ENCODE results near the gene ALG6.
"Not testable (repeated sequence)": the region's sequence is repeated elsewhere in the genome, so short reads cannot be mapped to it uniquely, and the experiment has no call there.

Gene ALG6

GRCh38 chr1:63411066-63411465, 43.6 kb downstream of the ALG6 start:
- no peak overlapping the region for H3K4me3 ChIP-seq
- H3K36me3 ChIP-seq (replicated peaks) = peaks cover 7% of the 10 kb centered on the region
- H3K27me3 ChIP-seq (ENCODE audit: low read depth) = no peaks in the 10 kb centered on the region
- no peaks in the 10 kb centered on the region for H3K9me3 ChIP-seq
- no peaks in the 10 kb centered on the region for H3K4me1 ChIP-seq
- DNase-seq (ENCODE audit: low spot score in 2 of 2) = no peak
- in situ Hi-C loops (cut with MboI; ENCODE audit: low sequenced_read_pairs) = no loop called here

GRCh38 chr1:63413394-63413793, 46.0 kb downstream of the ALG6 start:
- no peak overlapping the region for H3K4me3 ChIP-seq
- H3K9me3 ChIP-seq = no peaks in the 10 kb centered on the region
- H3K4me1 ChIP-seq = no peaks in the 10 kb centered on the region
- DNase-seq (ENCODE audit: low spot score in 2 of 2) = no peak
- in situ Hi-C loops (cut with MboI; ENCODE audit: low sequenced_read_pairs) = no loop called here
- H3K27me3 ChIP-seq (ENCODE audit: low read depth) = no peaks in the 10 kb centered on the region
- peaks cover 7% of the 10 kb centered on the region for H3K36me3 ChIP-seq (replicated peaks)

- Histone ChIP-seq H3K9me3 (no peaks in the 10 kb centered on the region), H3K4me3 (no peak overlapping the region), H3K4me1 (no peaks in the 10 kb centered on the region), H3K36me3 (replicated peaks) (peaks cover 7% of the 10 kb centered on the region; the same call in 1 of the 2 replicates), H3K27me3 (ENCODE audit: low read depth) (no peaks in the 10 kb centered on the region)
- no peak for DNase-seq (ENCODE audit: low spot score in 2 of 2)
- in situ Hi-C loops (cut with MboI; ENCODE audit: low sequenced_read_pairs) = no loop called here
Measured at GRCh38 chr1:63414691-63415365, 47.4 kb downstream of the ALG6 start.

- in situ Hi-C loops (cut with MboI; ENCODE audit: low sequenced_read_pairs) = no loop called here
Measured at GRCh38 chr1:63418101-63418500, 50.7 kb downstream of the ALG6 start.

GRCh38 chr1:63420746-63421145, 53.3 kb downstream of the ALG6 start:
- H3K9me3 ChIP-seq; H3K4me1 ChIP-seq; in situ Hi-C loops (cut with MboI; ENCODE audit: low sequenced_read_pairs); DNase-seq (ENCODE audit: low spot score in 2 of 2); H3K4me3 ChIP-seq; H3K36me3 ChIP-seq (replicated peaks); H3K27me3 ChIP-seq (ENCODE audit: low read depth): not testable (repeated sequence)

More at GRCh38 chr1:63418101-63418500, 50.7 kb downstream of the ALG6 start:
- H3K9me3 ChIP-seq = no peaks in the 10 kb centered on the region
- H3K27me3 ChIP-seq (ENCODE audit: low read depth) = no peaks in the 10 kb centered on the region
- no peak overlapping the region for H3K4me3 ChIP-seq
- H3K4me1 ChIP-seq = no peaks in the 10 kb centered on the region
- no peak for DNase-seq (ENCODE audit: low spot score in 2 of 2)
- no peaks in the 10 kb centered on the region for H3K36me3 ChIP-seq (replicated peaks)

- H3K4me1 ChIP-seq = no peaks in the 10 kb centered on the region
- H3K4me3 ChIP-seq = no peak overlapping the region
- H3K9me3 ChIP-seq = no peaks in the 10 kb centered on the region
- in situ Hi-C loops (cut with MboI; ENCODE audit: low sequenced_read_pairs) = no loop called here
- no peak for DNase-seq (ENCODE audit: low spot score in 2 of 2)
- H3K27me3 ChIP-seq (ENCODE audit: low read depth) = no peaks in the 10 kb centered on the region
- H3K36me3 ChIP-seq (replicated peaks) = 0 out of 2 replicates have a peak, but pooled peaks cover 3% of the 10 kb centered on the region
Measured at GRCh38 chr1:63423649-63424048, 56.2 kb downstream of the ALG6 start.

GRCh38 chr1:63428815-63429214, 61.4 kb downstream of the ALG6 start:
- no peaks in the 10 kb centered on the region for H3K9me3 ChIP-seq
- H3K27me3 ChIP-seq (ENCODE audit: low read depth) = no peaks in the 10 kb centered on the region
- H3K4me1 ChIP-seq = no peaks in the 10 kb centered on the region
- H3K4me3 ChIP-seq = no peak overlapping the region
- no peak for DNase-seq (ENCODE audit: low spot score in 2 of 2)
- in situ Hi-C loops (cut with MboI; ENCODE audit: low sequenced_read_pairs) = loop anchor here (25.0 kb wide), 1 partner anchor 242 kb away; no protein-coding TSS in a partner anchor
- peaks cover 10% of the 10 kb centered on the region for H3K36me3 ChIP-seq (replicated peaks)

GRCh38 chr1:63429281-63429680, 61.9 kb downstream of the ALG6 start:
- no peaks in the 10 kb centered on the region for H3K27me3 ChIP-seq (ENCODE audit: low read depth)
- no peak overlapping the region for H3K4me3 ChIP-seq
- H3K4me1 ChIP-seq = no peaks in the 10 kb centered on the region
- in situ Hi-C loops (cut with MboI; ENCODE audit: low sequenced_read_pairs) = loop anchor here (25.0 kb wide), 1 partner anchor 242 kb away; no protein-coding TSS in a partner anchor
- H3K36me3 ChIP-seq (replicated peaks) = peaks cover 10% of the 10 kb centered on the region
- DNase-seq (ENCODE audit: low spot score in 2 of 2) = no peak
- no peaks in the 10 kb centered on the region for H3K9me3 ChIP-seq

- in situ Hi-C loops (cut with MboI; ENCODE audit: low sequenced_read_pairs) = loop anchor here (25.0 kb wide), 1 partner anchor 248 kb away; no protein-coding TSS in a partner anchor
- H3K4me1 ChIP-seq = peaks cover 5% of the 10 kb centered on the region
Measured at GRCh38 chr1:63435161-63435560, 67.7 kb downstream of the ALG6 start.

GRCh38 chr1:63442141-63442475, 74.7 kb downstream of the ALG6 start:
- no peaks in the 10 kb centered on the region for H3K36me3 ChIP-seq (replicated peaks)
- DNase-seq (ENCODE audit: low spot score in 2 of 2) = no peak
- peaks cover 2% of the 10 kb centered on the region for H3K4me1 ChIP-seq
- no peaks in the 10 kb centered on the region for H3K27me3 ChIP-seq (ENCODE audit: low read depth)
- no peaks in the 10 kb centered on the region for H3K9me3 ChIP-seq
- in situ Hi-C loops (cut with MboI; ENCODE audit: low sequenced_read_pairs) = loop anchor here (25.0 kb wide), 1 partner anchor 255 kb away; no protein-coding TSS in a partner anchor
- no peak overlapping the region for H3K4me3 ChIP-seq

More at GRCh38 chr1:63435161-63435560, 67.7 kb downstream of the ALG6 start:
- no peaks in the 10 kb centered on the region for H3K27me3 ChIP-seq (ENCODE audit: low read depth)
- no peak overlapping the region for H3K4me3 ChIP-seq
- no peak for DNase-seq (ENCODE audit: low spot score in 2 of 2)
- no peaks in the 10 kb centered on the region for H3K9me3 ChIP-seq
- H3K36me3 ChIP-seq (replicated peaks) = no peaks in the 10 kb centered on the region; the same call in 1 of the 2 replicates

- no peaks in the 10 kb centered on the region for H3K27me3 ChIP-seq (ENCODE audit: low read depth)
- in situ Hi-C loops (cut with MboI; ENCODE audit: low sequenced_read_pairs) = loop anchor here (25.0 kb wide), 1 partner anchor 261 kb away; no protein-coding TSS in a partner anchor
Measured at GRCh38 chr1:63448731-63449246, 81.4 kb downstream of the ALG6 start.

GRCh38 chr1:63450416-63450815, 83.0 kb downstream of the ALG6 start:
- Histone ChIP-seq H3K4me3 (no peak overlapping the region), H3K9me3 (no peaks in the 10 kb centered on the region), H3K27me3 (ENCODE audit: low read depth) (no peaks in the 10 kb centered on the region), H3K36me3 (replicated peaks) (0 out of 2 replicates have a peak, but pooled peaks cover 2% of the 10 kb centered on the region), H3K4me1 (no peaks in the 10 kb centered on the region)
- in situ Hi-C loops (cut with MboI; ENCODE audit: low sequenced_read_pairs) = no loop called here
- DNase-seq (ENCODE audit: low spot score in 2 of 2) = no peak

More at GRCh38 chr1:63448731-63449246, 81.4 kb downstream of the ALG6 start:
- DNase-seq (ENCODE audit: low spot score in 2 of 2) = no peak
- Histone ChIP-seq H3K9me3 (no peaks in the 10 kb centered on the region), H3K36me3 (replicated peaks) (0 out of 2 replicates have a peak, but pooled peaks cover 2% of the 10 kb centered on the region), H3K4me3 (no peak overlapping the region), H3K4me1 (no peaks in the 10 kb centered on the region)

- no peak overlapping the region for H3K4me3 ChIP-seq
- 0 out of 2 replicates have a peak, but pooled peaks cover 2% of the 10 kb centered on the region for H3K36me3 ChIP-seq (replicated peaks)
- no peaks in the 10 kb centered on the region for H3K27me3 ChIP-seq (ENCODE audit: low read depth)
- H3K9me3 ChIP-seq = no peaks in the 10 kb centered on the region
- no peaks in the 10 kb centered on the region for H3K4me1 ChIP-seq
- in situ Hi-C loops (cut with MboI; ENCODE audit: low sequenced_read_pairs) = no loop called here
- DNase-seq (ENCODE audit: low spot score in 2 of 2) = no peak
Measured at GRCh38 chr1:63453232-63453631, 85.8 kb downstream of the ALG6 start.

GRCh38 chr1:63454269-63454668, 86.8 kb downstream of the ALG6 start:
- no peaks in the 10 kb centered on the region for H3K9me3 ChIP-seq
- in situ Hi-C loops (cut with MboI; ENCODE audit: low sequenced_read_pairs) = no loop called here
- H3K4me1 ChIP-seq = no peaks in the 10 kb centered on the region
- H3K36me3 ChIP-seq (replicated peaks) = 0 out of 2 replicates have a peak, but pooled peaks cover 2% of the 10 kb centered on the region
- no peak for DNase-seq (ENCODE audit: low spot score in 2 of 2)
- H3K4me3 ChIP-seq = no peak overlapping the region
- no peaks in the 10 kb centered on the region for H3K27me3 ChIP-seq (ENCODE audit: low read depth)

Measured in HAP-1 (cell line).